Muscle of leg (tissue), 11 donors: ENCODE results near the gene UNC79. TPM values are rescaled to one million over a fixed set of nuclear protein-coding genes. Genes with fewer than 3 reads are reported as not detected.
"Not testable (repeated sequence)": the region's sequence is repeated elsewhere in the genome, so short reads cannot be mapped to it uniquely, and the experiment has no call there.

Experiments
- DNase-seq: peaks from one replicate; pipeline ENCODE4 v3.0.0; 2013
- H3K27ac ChIP-seq: one replicate; pipeline ENCODE4 v1.5.1; 2013; ENCODE audit warnings: mild to moderate bottlenecking, low read length, control low read depth
- H3K27me3 ChIP-seq: one replicate; pipeline ENCODE4 v1.6.1; 2013; ENCODE audit warnings: low read length; ENCODE audit not compliant: control insufficient read depth, insufficient read depth
- H3K36me3 ChIP-seq: one replicate; pipeline ENCODE4 v1.6.1; 2013; ENCODE audit warnings: low read length; ENCODE audit not compliant: control insufficient read depth, insufficient read depth
- H3K4me1 ChIP-seq: one replicate; pipeline ENCODE4 v1.6.1; 2013; ENCODE audit warnings: low read length; ENCODE audit not compliant: control insufficient read depth, insufficient read depth
- H3K4me3 ChIP-seq: one replicate; pipeline ENCODE4 v1.5.1; 2013; ENCODE audit warnings: low read length, control low read depth
- H3K9me3 ChIP-seq: replicated peaks from 2 replicates; pipeline ENCODE4 v1.6.1; 2013; ENCODE audit warnings: low read depth, low read length; ENCODE audit not compliant: control insufficient read depth
- WGBS: methylation state at CpG from one replicate; pipeline ENCODE4 v1.1.5; 2013; ENCODE audit warnings: missing lambda C conversion rate; ENCODE audit not compliant: insufficient coverage; 5-methylcytosine and 5-hydroxymethylcytosine counted together
- polyA plus RNA-seq, 8 donors: library from polyadenylated mRNA; unstranded; fragments of 120-200 nt; gene quantifications; one replicate each; pipeline versions ENCODE4 v1.2.1 to v1.2.3, GENCODE V29; 2013; ENCODE audit warnings: inconsistent platforms in 1 of 8, low replicate concordance in 1 of 8; ENCODE audit not compliant: insufficient read length in 8 of 8, insufficient read depth in 1 of 8
- total RNA-seq: library from RNA; stranded (reverse); fragments of 120-200 nt; gene quantifications from one replicate; pipeline ENCODE4 v1.2.4, GENCODE V29; 2013

The UNC79 gene
- total and polyA plus RNA-seq, 9 donors = 0.24 to 0.60 (median 0.33) TPM

GRCh38 chr14:93481758-93482157 is 51.0 kb downstream of the UNC79 start:
- Histone ChIP-seq H3K27me3 (no peaks in the 10 kb centered on the region), H3K9me3 (no peaks in the 10 kb centered on the region), H3K4me1 (no peaks in the 10 kb centered on the region), H3K27ac (no peak overlapping the region), H3K36me3 (no peaks in the 10 kb centered on the region), H3K4me3 (no peak overlapping the region)
- no CpG with 5 or more reads among the region's 2 CpGs for WGBS
- DNase-seq = peak; percentile 5

- Histone ChIP-seq H3K27me3 (no peaks in the 10 kb centered on the region), H3K4me1 (no peaks in the 10 kb centered on the region), H3K4me3 (no peak overlapping the region), H3K9me3 (no peaks in the 10 kb centered on the region), H3K27ac (no peak overlapping the region), H3K36me3 (no peaks in the 10 kb centered on the region)
- no peak for DNase-seq
- no CpG with 5 or more reads among the region's 1 CpG for WGBS
Observed at GRCh38 chr14:93490001-93490400, 59.3 kb downstream of the UNC79 start.

- no peak for DNase-seq
- 47% methylated on average over 5 of the region's 5 CpGs for WGBS
- H3K36me3 ChIP-seq = no peaks in the 10 kb centered on the region
- H3K4me3 ChIP-seq = no peak overlapping the region
- no peak overlapping the region for H3K27ac ChIP-seq
- no peaks in the 10 kb centered on the region for H3K4me1 ChIP-seq
- H3K27me3 ChIP-seq = no peaks in the 10 kb centered on the region
- no peaks in the 10 kb centered on the region for H3K9me3 ChIP-seq
Observed at GRCh38 chr14:93493054-93493453, 62.3 kb downstream of the UNC79 start.

- H3K4me3 ChIP-seq, H3K4me1 ChIP-seq, DNase-seq, H3K27me3 ChIP-seq, H3K9me3 ChIP-seq, H3K36me3 ChIP-seq, H3K27ac ChIP-seq: not testable (repeated sequence)
- no CpG with 5 or more reads among the region's 2 CpGs for WGBS
Observed at GRCh38 chr14:93493622-93494021, 62.9 kb downstream of the UNC79 start.

- no CpG with 5 or more reads among the region's 3 CpGs for WGBS
- Histone ChIP-seq H3K9me3 (no peaks in the 10 kb centered on the region), H3K27me3 (no peaks in the 10 kb centered on the region), H3K27ac (no peak overlapping the region), H3K36me3 (no peaks in the 10 kb centered on the region), H3K4me1 (no peaks in the 10 kb centered on the region), H3K4me3 (no peak overlapping the region)
- DNase-seq = no peak
Observed at GRCh38 chr14:93496856-93497741, 66.4 kb downstream of the UNC79 start.

GRCh38 chr14:93510056-93510455 is 79.3 kb downstream of the UNC79 start:
- WGBS = 60% methylated on average over 1 of the region's 1 CpG
- no peaks in the 10 kb centered on the region for H3K27me3 ChIP-seq
- H3K4me3 ChIP-seq = no peak overlapping the region
- H3K9me3 ChIP-seq = no peaks in the 10 kb centered on the region
- peak; percentile 1 for DNase-seq
- no peaks in the 10 kb centered on the region for H3K36me3 ChIP-seq
- H3K27ac ChIP-seq = no peak overlapping the region
- H3K4me1 ChIP-seq = no peaks in the 10 kb centered on the region

GRCh38 chr14:93511001-93511400 is 80.3 kb downstream of the UNC79 start:
- H3K36me3 ChIP-seq = no peaks in the 10 kb centered on the region
- WGBS = no CpG with 5 or more reads among the region's 5 CpGs
- no peaks in the 10 kb centered on the region for H3K4me1 ChIP-seq
- H3K27ac ChIP-seq = no peak overlapping the region
- H3K27me3 ChIP-seq = no peaks in the 10 kb centered on the region
- no peak for DNase-seq
- H3K9me3 ChIP-seq = no peaks in the 10 kb centered on the region
- no peak overlapping the region for H3K4me3 ChIP-seq

- Histone ChIP-seq H3K4me3 (no peak overlapping the region), H3K27me3 (no peaks in the 10 kb centered on the region), H3K36me3 (no peaks in the 10 kb centered on the region), H3K9me3 (peaks cover 9% of the 10 kb centered on the region), H3K27ac (no peak overlapping the region), H3K4me1 (no peaks in the 10 kb centered on the region)
- WGBS = no CpG with 5 or more reads among the region's 3 CpGs
- DNase-seq = no peak
Observed at GRCh38 chr14:93520053-93520607, 89.4 kb downstream of the UNC79 start.

- Histone ChIP-seq H3K9me3 (peaks cover 9% of the 10 kb centered on the region), H3K4me3 (no peak overlapping the region), H3K27me3 (no peaks in the 10 kb centered on the region), H3K4me1 (no peaks in the 10 kb centered on the region), H3K36me3 (no peaks in the 10 kb centered on the region), H3K27ac (no peak overlapping the region)
- no peak for DNase-seq
Observed at GRCh38 chr14:93522221-93522620, 91.5 kb downstream of the UNC79 start.

- not testable (repeated sequence) for H3K4me1 ChIP-seq, H3K36me3 ChIP-seq, DNase-seq, H3K9me3 ChIP-seq, H3K27ac ChIP-seq, H3K27me3 ChIP-seq, H3K4me3 ChIP-seq
- 77% methylated on average over 2 of the region's 5 CpGs for WGBS
Observed at GRCh38 chr14:93525216-93525615, 94.5 kb downstream of the UNC79 start.
